C4-2B (cell line): ENCODE data around the gene C17orf114.
A peak's percentile ranks its signal among the peaks of the same experiment; 100 is the strongest.

Source experiments
- H3K27ac ChIP-seq: fragments of 450-650 bp; 2 replicates; pipeline ENCODE4 v1.5.1; 2017
- CTCF ChIP-seq: fragments of 450-650 bp; conservative IDR thresholded peaks from 2 replicates; pipeline ENCODE4 v1.5.1; 2017; ENCODE audit warnings: mild to moderate bottlenecking
- ZFX ChIP-seq: fragments of 450-650 bp; IDR thresholded peaks from 2 replicates; pipeline ENCODE4 v1.6.1; 2017

Gene C17orf114

GRCh38 chr17:4818276-4818675 lies 16.1 kb upstream of the C17orf114 start:
- H3K27ac ChIP-seq: no peak overlapping the region
- TF ChIP-seq ZFX (no peak), CTCF (no peak)

- TF ChIP-seq CTCF: no peak
- no peak for TF ChIP-seq ZFX
- H3K27ac ChIP-seq: no peak overlapping the region
These were observed 14.7 kb upstream of the C17orf114 start for GRCh38 chr17:4816826-4817225.

GRCh38 chr17:4815043-4815675 lies 13.0 kb upstream of the C17orf114 start:
- no peak overlapping the region for H3K27ac ChIP-seq
- TF ChIP-seq CTCF: no peak
- TF ChIP-seq ZFX: no peak

- no peak for TF ChIP-seq CTCF
- TF ChIP-seq ZFX: no peak
- no peak overlapping the region for H3K27ac ChIP-seq
These were observed 10.6 kb upstream of the C17orf114 start for GRCh38 chr17:4812690-4813089.

GRCh38 chr17:4811471-4811870 lies 9.3 kb upstream of the C17orf114 start:
- no peak for TF ChIP-seq ZFX
- TF ChIP-seq CTCF: no peak
- H3K27ac ChIP-seq: no peak overlapping the region

- TF ChIP-seq CTCF: no peak
- no peak for TF ChIP-seq ZFX
- H3K27ac ChIP-seq: no peak overlapping the region
These were observed 8.7 kb upstream of the C17orf114 start for GRCh38 chr17:4810696-4811290.

- no peak for TF ChIP-seq ZFX
- TF ChIP-seq CTCF: no peak
- H3K27ac ChIP-seq: peak overlapping the region; percentile 77
These were observed 6.2 kb upstream of the C17orf114 start for GRCh38 chr17:4808378-4808767.
